Measurements from ENCODE around the gene MARVELD1.

- TF ChIP-seq GATA2 (IDR thresholded peaks at IDR 0.05; ENCODE audit: low read depth, low read length) (no peak), GATA3 (IDR thresholded peaks at IDR 0.05; ENCODE audit: low read depth, low read length) (no peak)
These were observed 38.3 kb upstream of the MARVELD1 start for GRCh38 chr10:97675222-97675621.

Data from SH-SY5Y (cell line).